SK-N-SH treated with all-trans-retinoic acid at 6 μM for 48 hours (cell line): ENCODE measurements around the gene DIP2C.

Experiments
- ATAC-seq: fragments of 200-7000 bp; cut with Tn5 transposase; 3 replicates; pipeline ENCODE4 v1.9.1; 2020; ENCODE audit warnings: mild to moderate bottlenecking, moderate library complexity
- ARNTL ChIP-seq: fragments of 450-650 bp; formaldehyde crosslinking; IDR thresholded peaks from 2 replicates; pipeline ENCODE4 v1.5.0; 2020; ENCODE audit warnings: low read depth, mild to moderate bottlenecking, moderate library complexity, borderline replicate concordance
- BACH2 ChIP-seq: fragments of 250-450 bp; sonication (Bioruptor Pico); IDR thresholded peaks from 2 replicates; pipeline ENCODE4 v1.9.0; 2021; ENCODE audit warnings: mild to moderate bottlenecking, borderline replicate concordance
- CSDC2 ChIP-seq: fragments of 250-450 bp; sonication (Bioruptor Pico); IDR thresholded peaks from 2 replicates; pipeline ENCODE4 v1.5.0; 2020; ENCODE audit warnings: mild to moderate bottlenecking, moderate library complexity
- ESRRG ChIP-seq: fragments of 250-450 bp; sonication (Bioruptor Pico); IDR thresholded peaks from 2 replicates; pipeline ENCODE4 v1.6.1; 2021; ENCODE audit warnings: mild to moderate bottlenecking
- GLIS3 ChIP-seq: fragments of 250-450 bp; sonication (Bioruptor Pico); IDR thresholded peaks from 2 replicates; pipeline ENCODE4 v1.5.0; 2020; ENCODE audit warnings: mild to moderate bottlenecking, moderate library complexity
- ISL1 ChIP-seq: fragments of 250-450 bp; sonication (Bioruptor Pico); IDR thresholded peaks from 2 replicates; pipeline ENCODE4 v2.1.2; 2022; ENCODE audit warnings: mild to moderate bottlenecking, moderate library complexity
- OSR1 ChIP-seq: fragments of 250-450 bp; sonication (Bioruptor Pico); IDR thresholded peaks from 2 replicates; pipeline ENCODE4 v1.8.0; 2022; ENCODE audit warnings: moderate library complexity, mild to moderate bottlenecking, inconsistent platforms
- PATZ1 ChIP-seq: fragments of 250-450 bp; sonication (Bioruptor Pico); IDR thresholded peaks from 2 replicates; pipeline ENCODE4 v1.8.0; 2020; ENCODE audit warnings: mild to moderate bottlenecking, moderate library complexity, borderline replicate concordance
- PPARA ChIP-seq: fragments of 250-450 bp; sonication (Bioruptor Pico); IDR thresholded peaks from 2 replicates; pipeline ENCODE4 v1.5.0; 2020; ENCODE audit warnings: mild to moderate bottlenecking, borderline replicate concordance
- RARB ChIP-seq: fragments of 250-450 bp; sonication (Bioruptor Pico); IDR thresholded peaks from 2 replicates; pipeline ENCODE4 v1.8.0; 2021; ENCODE audit warnings: mild to moderate bottlenecking, moderate library complexity
- SNAI2 ChIP-seq: fragments of 250-450 bp; sonication (Bioruptor Pico); IDR thresholded peaks from 2 replicates; pipeline ENCODE4 v1.5.0; 2020; ENCODE audit warnings: mild to moderate bottlenecking, moderate library complexity
- TCF4 ChIP-seq: fragments of 250-450 bp; sonication (Bioruptor Pico); IDR thresholded peaks from 2 replicates; pipeline ENCODE4 v1.8.0; 2021; ENCODE audit warnings: mild to moderate bottlenecking, moderate library complexity, borderline replicate concordance
- TOX ChIP-seq: fragments of 250-450 bp; sonication (Bioruptor Pico); IDR thresholded peaks from 2 replicates; pipeline ENCODE4 v1.8.0; 2021; ENCODE audit warnings: mild to moderate bottlenecking, moderate library complexity, borderline replicate concordance
- ZC3H10 ChIP-seq: fragments of 250-450 bp; sonication (Bioruptor Pico); IDR thresholded peaks from 2 replicates; pipeline ENCODE4 v1.5.1; 2021; ENCODE audit warnings: mild to moderate bottlenecking, moderate library complexity
- ZFP3 ChIP-seq: fragments of 250-450 bp; sonication (Bioruptor Pico); IDR thresholded peaks from 2 replicates; pipeline ENCODE4 v1.5.0; 2020; ENCODE audit warnings: mild to moderate bottlenecking, moderate library complexity
- ZFP30 ChIP-seq: fragments of 450-650 bp; formaldehyde crosslinking; IDR thresholded peaks from 2 replicates; pipeline ENCODE4 v1.5.0; 2022; ENCODE audit warnings: mild to moderate bottlenecking, moderate library complexity
- ZNF565 ChIP-seq: fragments of 450-650 bp; formaldehyde crosslinking; conservative IDR thresholded peaks from 2 replicates; pipeline ENCODE4 v1.5.0; 2020; ENCODE audit warnings: low read depth, mild to moderate bottlenecking, moderate library complexity
- ZNF70 ChIP-seq: fragments of 450-650 bp; formaldehyde crosslinking; IDR thresholded peaks from 2 replicates; pipeline ENCODE4 v1.5.0; 2020; ENCODE audit warnings: mild to moderate bottlenecking, moderate library complexity
- ZNF8 ChIP-seq: fragments of 450-650 bp; formaldehyde crosslinking; IDR thresholded peaks from 2 replicates; pipeline ENCODE4 v1.5.0; 2020; ENCODE audit warnings: mild to moderate bottlenecking, moderate library complexity
- TF ChIP-seq, protein P1 (sequence below): fragments of 250-450 bp; sonication (Bioruptor Pico); IDR thresholded peaks from 2 replicates; pipeline ENCODE4 v1.8.0; 2021; ENCODE audit warnings: low read depth, mild to moderate bottlenecking, moderate library complexity, borderline replicate concordance
- TF ChIP-seq, protein P2 (sequence below): fragments of 250-450 bp; sonication (Bioruptor Pico); IDR thresholded peaks from 2 replicates; pipeline ENCODE4 v1.5.1; 2021; ENCODE audit warnings: mild to moderate bottlenecking, moderate library complexity
- TF ChIP-seq, protein P3 (sequence below): fragments of 250-450 bp; sonication (Bioruptor Pico); IDR thresholded peaks from 2 replicates; pipeline ENCODE4 v1.5.1; 2020; ENCODE audit warnings: low read depth, mild to moderate bottlenecking, moderate library complexity
- TF ChIP-seq, protein P4 (sequence below): fragments of 250-450 bp; sonication (Bioruptor Pico); IDR thresholded peaks from 2 replicates; pipeline ENCODE4 v1.5.0; 2020; ENCODE audit warnings: mild to moderate bottlenecking, moderate library complexity

The DIP2C gene

DNA sequence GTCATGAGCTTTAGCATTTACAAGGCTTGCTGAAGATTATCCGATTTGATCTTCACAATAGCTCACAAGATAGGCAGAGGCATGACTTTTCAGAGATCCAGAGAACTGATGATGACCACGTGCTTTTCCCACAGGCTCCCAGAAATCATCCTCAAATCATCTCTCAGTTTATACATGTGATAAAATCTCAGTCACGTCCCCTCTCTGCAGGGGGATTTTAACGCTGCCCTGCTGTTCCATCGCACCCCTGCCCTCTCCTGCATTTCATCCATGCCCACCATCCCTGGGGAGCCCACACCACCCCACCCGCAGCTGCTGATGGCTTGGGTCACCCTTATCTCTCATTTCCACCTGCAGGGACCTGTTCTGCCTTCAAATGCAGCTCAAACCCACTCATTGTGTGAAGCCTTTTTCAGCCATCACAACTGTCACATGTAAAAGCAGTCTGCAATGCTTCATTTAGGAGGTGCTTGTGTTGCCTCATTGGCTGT lies 141.8 kb downstream of the DIP2C start:
- TF ChIP-seq ZFP30 (CRISPR knock-in tag) (no peak), ESRRG (CRISPR knock-in tag) (no peak), TOX (CRISPR knock-in tag) (no peak), SNAI2 (no peak), ZNF565 (CRISPR knock-in tag) (no peak), PPARA (no peak), ZNF8 (CRISPR knock-in tag) (no peak), ARNTL (CRISPR knock-in tag) (no peak), BACH2 (no peak), OSR1 (CRISPR knock-in tag) (no peak), CSDC2 (CRISPR knock-in tag) (no peak), GLIS3 (no peak), PATZ1 (no peak), ZFP3 (no peak), ZC3H10 (CRISPR knock-in tag) (no peak), ZNF70 (CRISPR knock-in tag) (no peak)
- TF ChIP-seq, protein P1, sequence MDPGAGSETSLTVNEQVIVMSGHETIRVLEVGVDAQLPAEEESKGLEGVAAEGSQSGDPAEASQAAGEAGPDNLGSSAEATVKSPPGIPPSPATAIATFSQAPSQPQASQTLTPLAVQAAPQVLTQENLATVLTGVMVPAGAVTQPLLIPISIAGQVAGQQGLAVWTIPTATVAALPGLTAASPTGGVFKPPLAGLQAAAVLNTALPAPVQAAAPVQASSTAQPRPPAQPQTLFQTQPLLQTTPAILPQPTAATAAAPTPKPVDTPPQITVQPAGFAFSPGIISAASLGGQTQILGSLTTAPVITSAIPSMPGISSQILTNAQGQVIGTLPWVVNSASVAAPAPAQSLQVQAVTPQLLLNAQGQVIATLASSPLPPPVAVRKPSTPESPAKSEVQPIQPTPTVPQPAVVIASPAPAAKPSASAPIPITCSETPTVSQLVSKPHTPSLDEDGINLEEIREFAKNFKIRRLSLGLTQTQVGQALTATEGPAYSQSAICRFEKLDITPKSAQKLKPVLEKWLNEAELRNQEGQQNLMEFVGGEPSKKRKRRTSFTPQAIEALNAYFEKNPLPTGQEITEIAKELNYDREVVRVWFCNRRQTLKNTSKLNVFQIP (CRISPR knock-in tag), result no peak
- TF ChIP-seq, protein P2, sequence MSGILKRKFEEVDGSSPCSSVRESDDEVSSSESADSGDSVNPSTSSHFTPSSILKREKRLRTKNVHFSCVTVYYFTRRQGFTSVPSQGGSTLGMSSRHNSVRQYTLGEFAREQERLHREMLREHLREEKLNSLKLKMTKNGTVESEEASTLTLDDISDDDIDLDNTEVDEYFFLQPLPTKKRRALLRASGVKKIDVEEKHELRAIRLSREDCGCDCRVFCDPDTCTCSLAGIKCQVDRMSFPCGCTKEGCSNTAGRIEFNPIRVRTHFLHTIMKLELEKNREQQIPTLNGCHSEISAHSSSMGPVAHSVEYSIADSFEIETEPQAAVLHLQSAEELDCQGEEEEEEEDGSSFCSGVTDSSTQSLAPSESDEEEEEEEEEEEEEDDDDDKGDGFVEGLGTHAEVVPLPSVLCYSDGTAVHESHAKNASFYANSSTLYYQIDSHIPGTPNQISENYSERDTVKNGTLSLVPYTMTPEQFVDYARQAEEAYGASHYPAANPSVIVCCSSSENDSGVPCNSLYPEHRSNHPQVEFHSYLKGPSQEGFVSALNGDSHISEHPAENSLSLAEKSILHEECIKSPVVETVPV, result no peak
- TF ChIP-seq, protein P3, sequence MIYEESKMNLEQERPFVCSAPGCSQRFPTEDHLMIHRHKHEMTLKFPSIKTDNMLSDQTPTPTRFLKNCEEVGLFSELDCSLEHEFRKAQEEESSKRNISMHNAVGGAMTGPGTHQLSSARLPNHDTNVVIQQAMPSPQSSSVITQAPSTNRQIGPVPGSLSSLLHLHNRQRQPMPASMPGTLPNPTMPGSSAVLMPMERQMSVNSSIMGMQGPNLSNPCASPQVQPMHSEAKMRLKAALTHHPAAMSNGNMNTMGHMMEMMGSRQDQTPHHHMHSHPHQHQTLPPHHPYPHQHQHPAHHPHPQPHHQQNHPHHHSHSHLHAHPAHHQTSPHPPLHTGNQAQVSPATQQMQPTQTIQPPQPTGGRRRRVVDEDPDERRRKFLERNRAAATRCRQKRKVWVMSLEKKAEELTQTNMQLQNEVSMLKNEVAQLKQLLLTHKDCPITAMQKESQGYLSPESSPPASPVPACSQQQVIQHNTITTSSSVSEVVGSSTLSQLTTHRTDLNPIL, result no peak
- TF ChIP-seq, protein P4, sequence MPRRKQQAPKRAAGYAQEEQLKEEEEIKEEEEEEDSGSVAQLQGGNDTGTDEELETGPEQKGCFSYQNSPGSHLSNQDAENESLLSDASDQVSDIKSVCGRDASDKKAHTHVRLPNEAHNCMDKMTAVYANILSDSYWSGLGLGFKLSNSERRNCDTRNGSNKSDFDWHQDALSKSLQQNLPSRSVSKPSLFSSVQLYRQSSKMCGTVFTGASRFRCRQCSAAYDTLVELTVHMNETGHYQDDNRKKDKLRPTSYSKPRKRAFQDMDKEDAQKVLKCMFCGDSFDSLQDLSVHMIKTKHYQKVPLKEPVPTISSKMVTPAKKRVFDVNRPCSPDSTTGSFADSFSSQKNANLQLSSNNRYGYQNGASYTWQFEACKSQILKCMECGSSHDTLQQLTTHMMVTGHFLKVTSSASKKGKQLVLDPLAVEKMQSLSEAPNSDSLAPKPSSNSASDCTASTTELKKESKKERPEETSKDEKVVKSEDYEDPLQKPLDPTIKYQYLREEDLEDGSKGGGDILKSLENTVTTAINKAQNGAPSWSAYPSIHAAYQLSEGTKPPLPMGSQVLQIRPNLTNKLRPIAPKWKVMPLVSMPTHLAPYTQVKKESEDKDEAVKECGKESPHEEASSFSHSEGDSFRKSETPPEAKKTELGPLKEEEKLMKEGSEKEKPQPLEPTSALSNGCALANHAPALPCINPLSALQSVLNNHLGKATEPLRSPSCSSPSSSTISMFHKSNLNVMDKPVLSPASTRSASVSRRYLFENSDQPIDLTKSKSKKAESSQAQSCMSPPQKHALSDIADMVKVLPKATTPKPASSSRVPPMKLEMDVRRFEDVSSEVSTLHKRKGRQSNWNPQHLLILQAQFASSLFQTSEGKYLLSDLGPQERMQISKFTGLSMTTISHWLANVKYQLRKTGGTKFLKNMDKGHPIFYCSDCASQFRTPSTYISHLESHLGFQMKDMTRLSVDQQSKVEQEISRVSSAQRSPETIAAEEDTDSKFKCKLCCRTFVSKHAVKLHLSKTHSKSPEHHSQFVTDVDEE, result no peak
- TF ChIP-seq, all 23 proteins: peak for 0
- no peak for ATAC-seq

DNA sequence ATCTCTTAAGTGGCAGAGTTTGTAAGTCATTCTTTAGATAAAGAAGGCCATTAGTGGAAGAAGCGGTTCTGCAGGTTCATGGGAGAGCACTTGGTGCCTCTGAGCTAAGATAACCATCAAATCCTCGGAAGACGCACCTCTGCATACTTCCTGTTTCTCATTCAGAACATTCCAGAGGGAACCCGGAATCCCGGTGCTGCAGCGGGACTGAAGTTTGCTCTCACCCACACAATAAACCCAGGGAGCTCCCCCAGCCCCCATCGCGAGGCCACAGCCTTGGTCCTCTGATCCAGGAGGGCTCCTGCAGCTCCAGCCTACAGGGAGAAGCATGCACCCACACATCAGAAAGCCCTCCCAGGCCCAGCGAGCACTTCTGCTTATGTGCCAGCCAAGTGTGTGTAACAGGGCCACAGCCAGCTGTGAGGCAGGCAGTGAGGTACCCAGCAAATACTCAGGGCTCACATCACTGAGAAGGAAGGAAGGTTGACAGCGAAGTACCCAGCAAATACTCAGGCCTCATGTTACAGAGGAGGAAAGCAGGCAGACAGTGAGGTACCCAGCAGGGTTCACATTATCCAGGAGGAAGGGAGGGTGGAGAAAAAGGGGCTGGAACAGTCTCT lies 142.4 kb downstream of the DIP2C start:
- peak; percentile 76 for ATAC-seq
- TF ChIP-seq RARB (CRISPR knock-in tag) (no peak), ISL1 (no peak), ZNF565 (CRISPR knock-in tag) (no peak), ESRRG (CRISPR knock-in tag) (no peak)

DNA sequence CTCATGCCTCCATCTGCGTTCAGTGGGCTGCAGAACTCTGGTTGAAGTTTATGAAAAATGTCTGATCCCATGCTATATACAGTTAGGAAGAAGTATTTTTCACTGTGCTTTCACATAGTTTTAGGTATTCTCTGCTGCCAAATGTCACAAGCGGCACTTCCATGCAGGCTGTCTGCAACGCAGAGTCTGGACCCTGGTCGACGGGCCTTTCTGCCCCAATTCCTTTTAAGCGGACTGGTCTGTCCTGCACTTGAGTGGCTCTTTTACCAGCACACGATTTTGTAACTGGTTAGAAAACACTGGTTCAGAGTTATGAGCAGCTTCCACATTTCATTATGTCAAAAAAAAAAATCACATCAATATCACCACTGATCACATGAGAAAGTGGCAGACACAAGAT lies 143.0 kb downstream of the DIP2C start:
- no peak for ATAC-seq
- TF ChIP-seq, protein P1 (CRISPR knock-in tag), result no peak
- TF ChIP-seq ZFP30 (CRISPR knock-in tag) (no peak), OSR1 (CRISPR knock-in tag) (no peak), PPARA (no peak), TCF4 (no peak), ZC3H10 (CRISPR knock-in tag) (no peak)
- TF ChIP-seq, protein P2, result no peak
- TF ChIP-seq, protein P4, result no peak
